ENCODE results near the gene EIF5. TPM values are rescaled to one million over a fixed set of nuclear protein-coding genes. Genes with fewer than 3 reads are reported as not detected.

The EIF5 gene
- total RNA-seq, 1 experiment from 2014 or later = 392 TPM

GRCh38 chr14:103360548-103360947, 26.5 kb downstream of the EIF5 start:
- DNase-seq = no peak
- Mint-ChIP-seq H3K4me1 (ENCODE audit: low read depth, unreplicated experiment) (no peaks in the 10 kb centered on the region), H3K9me3 (ENCODE audit: unreplicated experiment) (peaks cover 25% of the 10 kb centered on the region), H3K36me3 (ENCODE audit: insufficient read depth, unreplicated experiment) (peaks cover 5% of the 10 kb centered on the region), H3K4me3 (ENCODE audit: unreplicated experiment) (no peak overlapping the region), H3K27me3 (ENCODE audit: insufficient read depth, unreplicated experiment) (peaks cover 3% of the 10 kb centered on the region), H3K27ac (ENCODE audit: unreplicated experiment) (no peak overlapping the region)
- Histone ChIP-seq H3K4me1 (no peaks in the 10 kb centered on the region), H3K36me3 (ENCODE audit: control insufficient read depth, insufficient read depth, low read length) (no peaks in the 10 kb centered on the region), H3K9me3 (peaks cover 27% of the 10 kb centered on the region), H3K4me3 (ENCODE audit: low read depth, low read length) (no peak overlapping the region), H3K27me3 (replicated peaks; ENCODE audit: control insufficient read depth, insufficient read depth, low read length) (no peaks in the 10 kb centered on the region)
- TF ChIP-seq CTCF (IDR thresholded peaks at IDR 0.05; ENCODE audit: insufficient read depth in 1 of 2, low read depth in 1 of 2, low read length in 1 of 2, severe bottlenecking in 1 of 2, unreplicated experiment in 1 of 2) = no peak
- intact Hi-C loops (cut with micrococcal nuclease; ENCODE audit: unreplicated experiment) = no loop called here
- ChIA-PET POLR2A (no interaction called here), CTCF (no interaction called here)
- BruUV-seq (replicated peaks) = no TSS peak

- intact Hi-C loops (cut with micrococcal nuclease; ENCODE audit: unreplicated experiment) = no loop called here
- no peak overlapping the region for H3K27ac Mint-ChIP-seq (ENCODE audit: unreplicated experiment)
These were observed 27.8 kb downstream of the EIF5 start for GRCh38 chr14:103361867-103362266.

GRCh38 chr14:103362780-103363179, 28.7 kb downstream of the EIF5 start:
- DNase-seq = no peak
- peaks cover 3% of the 10 kb centered on the region for H3K27me3 Mint-ChIP-seq (ENCODE audit: insufficient read depth, unreplicated experiment)
- H3K4me1 Mint-ChIP-seq (ENCODE audit: low read depth, unreplicated experiment) = no peaks in the 10 kb centered on the region
- H3K9me3 ChIP-seq = peaks cover 27% of the 10 kb centered on the region
- H3K4me3 Mint-ChIP-seq (ENCODE audit: unreplicated experiment) = no peak overlapping the region
- no TSS peak for BruUV-seq (replicated peaks)
- CTCF ChIA-PET = no interaction called here
- intact Hi-C loops (cut with micrococcal nuclease; ENCODE audit: unreplicated experiment) = no loop called here
- POLR2A ChIA-PET = no interaction called here
- peaks cover 5% of the 10 kb centered on the region for H3K36me3 Mint-ChIP-seq (ENCODE audit: insufficient read depth, unreplicated experiment)
- H3K4me3 ChIP-seq (ENCODE audit: low read depth, low read length) = no peak overlapping the region
- H3K27ac Mint-ChIP-seq (ENCODE audit: unreplicated experiment) = no peak overlapping the region
- H3K9me3 Mint-ChIP-seq (ENCODE audit: unreplicated experiment) = peaks cover 25% of the 10 kb centered on the region
- no peak for TF ChIP-seq CTCF (IDR thresholded peaks at IDR 0.05; ENCODE audit: insufficient read depth in 1 of 2, low read depth in 1 of 2, low read length in 1 of 2, severe bottlenecking in 1 of 2, unreplicated experiment in 1 of 2)
- H3K27me3 ChIP-seq (replicated peaks; ENCODE audit: control insufficient read depth, insufficient read depth, low read length) = no peaks in the 10 kb centered on the region
- H3K4me1 ChIP-seq = no peaks in the 10 kb centered on the region
- no peaks in the 10 kb centered on the region for H3K36me3 ChIP-seq (ENCODE audit: control insufficient read depth, insufficient read depth, low read length)

More at GRCh38 chr14:103361867-103362266, 27.8 kb downstream of the EIF5 start:
- Mint-ChIP-seq H3K4me3 (ENCODE audit: unreplicated experiment) (no peak overlapping the region), H3K36me3 (ENCODE audit: insufficient read depth, unreplicated experiment) (peaks cover 5% of the 10 kb centered on the region), H3K9me3 (ENCODE audit: unreplicated experiment) (peaks cover 25% of the 10 kb centered on the region), H3K27me3 (ENCODE audit: insufficient read depth, unreplicated experiment) (peaks cover 3% of the 10 kb centered on the region), H3K4me1 (ENCODE audit: low read depth, unreplicated experiment) (no peaks in the 10 kb centered on the region)
- DNase-seq = no peak
- Histone ChIP-seq H3K4me3 (ENCODE audit: low read depth, low read length) (no peak overlapping the region), H3K9me3 (peaks cover 27% of the 10 kb centered on the region), H3K36me3 (ENCODE audit: control insufficient read depth, insufficient read depth, low read length) (no peaks in the 10 kb centered on the region), H3K27me3 (replicated peaks; ENCODE audit: control insufficient read depth, insufficient read depth, low read length) (no peaks in the 10 kb centered on the region), H3K4me1 (no peaks in the 10 kb centered on the region)
- ChIA-PET CTCF (no interaction called here), POLR2A (no interaction called here)
- no TSS peak for BruUV-seq (replicated peaks)
- no peak for TF ChIP-seq CTCF (IDR thresholded peaks at IDR 0.05; ENCODE audit: insufficient read depth in 1 of 2, low read depth in 1 of 2, low read length in 1 of 2, severe bottlenecking in 1 of 2, unreplicated experiment in 1 of 2)
